Spleen (tissue), 11 donors: ENCODE data around the gene KSR2. TPM values are rescaled to one million over a fixed set of nuclear protein-coding genes. Genes with fewer than 3 reads are reported as not detected.

Experiments
- DNase-seq: peaks from one replicate; pipeline ENCODE4 v3.0.0-alpha.2; 2020
- H3K27ac ChIP-seq, 8 donors: fragments of 200-600 bp; sonication (generic) in 7 of 8; 1 replicate in 4 of 8; 2 replicates in 4 of 8; pipeline versions ENCODE4 v1.5.0 to v1.8.0; 2016 to 2021; ENCODE audit warnings: inconsistent platforms in 4 of 8, mild to moderate bottlenecking in 4 of 8, moderate library complexity in 1 of 8
- H3K27me3 ChIP-seq, 7 donors: fragments of 200-600 bp; sonication (generic) in 6 of 7; replicated peaks in 1 of 7; 1 replicate in 4 of 7; 2 replicates in 3 of 7; pipeline versions ENCODE4 v1.5.0 to v1.8.0; 2016 to 2021; ENCODE audit warnings: inconsistent platforms in 3 of 7, mild to moderate bottlenecking in 1 of 7
- H3K36me3 ChIP-seq, 6 donors: fragments of 200-600 bp; sonication (generic) in 5 of 6; 1 replicate in 4 of 6; 2 replicates in 2 of 6; pipeline versions ENCODE4 v1.5.0 to v1.8.0; 2016 to 2021; ENCODE audit warnings: inconsistent platforms in 2 of 6
- H3K4me1 ChIP-seq, 6 donors: fragments of 200-600 bp; sonication (generic) in 5 of 6; 1 replicate in 3 of 6; 2 replicates in 3 of 6; pipeline versions ENCODE4 v1.5.0 to v1.8.0; 2016 to 2021; ENCODE audit warnings: inconsistent platforms in 3 of 6
- H3K4me3 ChIP-seq, 8 donors: fragments of 200-600 bp; sonication (generic) in 7 of 8; 1 replicate in 4 of 8; 2 replicates in 4 of 8; pipeline versions ENCODE4 v1.5.0 to v1.8.0; 2016 to 2021; ENCODE audit warnings: inconsistent platforms in 4 of 8, mild to moderate bottlenecking in 4 of 8, moderate library complexity in 2 of 8
- H3K9me3 ChIP-seq, 8 donors: fragments of 200-600 bp; sonication (generic) in 7 of 8; 1 replicate in 4 of 8; 2 replicates in 4 of 8; pipeline versions ENCODE4 v1.5.0 to v1.8.0; 2016 to 2021; ENCODE audit warnings: inconsistent platforms in 4 of 8
- POLR2A ChIP-seq, 3 donors: fragments of 450-650 bp; IDR thresholded peaks; one replicate each; pipeline ENCODE4 v1.5.1; 2017; ENCODE audit warnings: antibody characterized with exemption in 3 of 3, mild to moderate bottlenecking in 1 of 3
- POLR2AphosphoS5 ChIP-seq, 3 donors: sonication (generic); formaldehyde crosslinking; IDR thresholded peaks; one replicate each; pipeline ENCODE4 v1.5.1; 2017; ENCODE audit warnings: antibody characterized with exemption in 3 of 3
- WGBS, 5 donors: extraction: QIAGEN DNeasy Blood & Tissue Kit in 3 of 5; methylation state at CpG; one replicate each; pipeline versions ENCODE4 v1.1.5 to v1.1.7; 2013 to 2018; 5-methylcytosine and 5-hydroxymethylcytosine counted together
- intact Hi-C: fragments of 100-400 bp; cut with DNase I; formaldehyde crosslinking; loops from one replicate; pipeline ENCODE4 v1.15.0; 2023; ENCODE audit warnings: low total_unique reads
- polyA plus RNA-seq, 3 donors: library from polyadenylated mRNA; stranded (reverse); fragments of 200-250 nt; gene quantifications; one replicate each; pipeline ENCODE4 v1.2.1, GENCODE V29; 2013
- total RNA-seq, 7 donors: library from RNA; depleted of rRNA in 3 of 7; stranded (reverse); fragments of >200 nt in 3 of 7; fragmentation: NEBNext Ultra II Directional in 4 of 7; extraction: Animal tissue kit (Norgen Biotek cat#: 25700) in 4 of 7; gene quantifications; one replicate each; pipeline versions ENCODE4 v1.1.0 to v1.2.1, GENCODE V29; 2016 to 2021
- TF ChIP-seq, protein P1 (sequence below), 11 experiments: fragments of 200-600 bp in 7 of 11; fragments of 450-650 bp in 4 of 11; sonication (generic) in 4 of 11; IDR thresholded peaks in 8 of 11; conservative IDR thresholded peaks in 3 of 11; 1 replicate in 7 of 11; 2 replicates in 4 of 11; pipeline versions ENCODE4 v1.4.0 to v1.8.0; 2016 to 2021; ENCODE audit warnings: antibody characterized with exemption in 11 of 11, inconsistent platforms in 4 of 11, mild to moderate bottlenecking in 1 of 11
- donor health status: healthy with polysubstance abuse.
- donor health status: DM: no; HTN: no; CAD: no; lungs with moderate emphysema.
- donor health status: DM: no; HTN: no; CAD: no.
- donor health status: Bipolar disorder and iron deficiency.
- donor health status: healthy.
- donor health status: DM: no; HTN: no; CAD: no.
- donor health status: DM: yes; HTN: yes; CAD: no.

The KSR2 gene
- total and polyA plus RNA-seq, 10 donors = under 0.01 to 0.09 (median 0.02) TPM; not detected in 4

DNA sequence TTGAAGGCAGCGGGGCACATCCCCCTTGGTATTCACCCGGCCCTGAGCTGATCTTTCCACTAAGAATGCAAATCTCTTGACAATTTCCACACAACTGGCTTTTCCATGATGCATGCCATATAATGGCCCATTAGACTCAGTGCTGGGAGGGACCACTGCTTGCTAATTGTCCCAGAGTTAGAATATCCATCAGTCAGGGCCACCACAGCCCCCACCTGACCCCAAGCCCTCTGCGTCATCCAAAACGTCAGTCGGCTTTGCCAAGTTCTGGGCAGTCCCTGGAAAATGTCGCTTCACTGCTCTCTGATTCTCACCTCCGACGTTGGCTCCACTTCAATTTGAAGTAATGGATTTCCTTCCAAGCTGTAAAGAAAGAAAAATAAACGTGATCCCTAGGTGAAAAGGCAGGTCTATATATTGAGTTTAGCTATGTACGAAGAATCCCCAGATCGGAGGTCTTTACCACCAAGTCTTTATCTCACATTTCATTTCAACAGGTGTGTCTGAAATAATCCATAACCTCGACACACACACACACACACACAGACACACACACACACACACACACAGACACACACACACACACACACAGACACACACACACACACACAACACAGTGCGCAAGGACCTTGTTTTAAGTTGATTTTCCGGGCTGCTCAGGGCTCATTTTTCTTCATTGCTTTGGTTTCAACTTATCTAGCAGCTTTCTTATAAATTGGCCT, 441.9 kb downstream of the KSR2 start:
- WGBS, 5 donors = 70 to 75% (median 72%) methylated on average over 14 of the region's 14 CpGs
- H3K4me3 ChIP-seq = no peak overlapping the region
- H3K27ac ChIP-seq = no peak overlapping the region
- H3K4me1 ChIP-seq = no peaks in the 10 kb centered on the region
- H3K36me3 ChIP-seq = no peaks in the 10 kb centered on the region
- no peaks in the 10 kb centered on the region for H3K9me3 ChIP-seq
- H3K27me3 ChIP-seq = peaks cover 0 to 22% (median 0%) of the 10 kb centered on the region in 7 donors
- TF ChIP-seq POLR2AphosphoS5 (IDR thresholded peaks at IDR 0.05) (no peak), POLR2A (IDR thresholded peaks at IDR 0.05) (no peak)
- TF ChIP-seq, protein P1, sequence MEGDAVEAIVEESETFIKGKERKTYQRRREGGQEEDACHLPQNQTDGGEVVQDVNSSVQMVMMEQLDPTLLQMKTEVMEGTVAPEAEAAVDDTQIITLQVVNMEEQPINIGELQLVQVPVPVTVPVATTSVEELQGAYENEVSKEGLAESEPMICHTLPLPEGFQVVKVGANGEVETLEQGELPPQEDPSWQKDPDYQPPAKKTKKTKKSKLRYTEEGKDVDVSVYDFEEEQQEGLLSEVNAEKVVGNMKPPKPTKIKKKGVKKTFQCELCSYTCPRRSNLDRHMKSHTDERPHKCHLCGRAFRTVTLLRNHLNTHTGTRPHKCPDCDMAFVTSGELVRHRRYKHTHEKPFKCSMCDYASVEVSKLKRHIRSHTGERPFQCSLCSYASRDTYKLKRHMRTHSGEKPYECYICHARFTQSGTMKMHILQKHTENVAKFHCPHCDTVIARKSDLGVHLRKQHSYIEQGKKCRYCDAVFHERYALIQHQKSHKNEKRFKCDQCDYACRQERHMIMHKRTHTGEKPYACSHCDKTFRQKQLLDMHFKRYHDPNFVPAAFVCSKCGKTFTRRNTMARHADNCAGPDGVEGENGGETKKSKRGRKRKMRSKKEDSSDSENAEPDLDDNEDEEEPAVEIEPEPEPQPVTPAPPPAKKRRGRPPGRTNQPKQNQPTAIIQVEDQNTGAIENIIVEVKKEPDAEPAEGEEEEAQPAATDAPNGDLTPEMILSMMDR (IDR thresholded peaks at IDR 0.05 in 8 of 11, conservative IDR thresholded peaks at IDR 0.05 in 3 of 11) = no peak
- intact Hi-C loops = no loop called here
- no peak for DNase-seq

DNA sequence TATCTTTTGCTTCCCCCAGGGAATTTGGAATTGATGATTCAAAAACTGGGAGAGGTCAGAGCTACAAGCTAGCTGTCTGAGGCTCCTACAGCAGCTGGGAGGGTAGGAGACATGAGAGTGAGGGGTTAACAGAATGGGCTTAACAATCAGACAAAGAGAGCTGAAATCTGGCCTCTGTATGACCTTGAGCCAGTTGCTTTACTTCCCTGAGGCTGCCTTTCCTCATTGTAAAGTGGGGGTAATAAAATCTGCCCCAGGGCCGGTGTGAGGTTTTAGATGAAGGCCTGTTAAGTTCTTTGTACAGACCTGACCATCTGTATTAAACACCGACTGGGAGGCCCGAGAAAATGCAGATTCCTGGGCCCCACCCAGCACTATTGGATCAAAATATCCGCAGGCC, 443.0 kb downstream of the KSR2 start:
- no peaks in the 10 kb centered on the region for H3K36me3 ChIP-seq
- no peaks in the 10 kb centered on the region for H3K4me1 ChIP-seq
- 44 to 64% (median 54%) methylated on average over 4 of the region's 4 CpGs for whole genome bisulfite sequencing, 5 donors
- H3K27ac ChIP-seq = no peak overlapping the region
- no peak for TF ChIP-seq POLR2A (IDR thresholded peaks at IDR 0.05)
- TF ChIP-seq, protein P1 (IDR thresholded peaks at IDR 0.05 in 8 of 11, conservative IDR thresholded peaks at IDR 0.05 in 3 of 11) = no peak
- no peak for TF ChIP-seq POLR2AphosphoS5 (IDR thresholded peaks at IDR 0.05)
- intact Hi-C loops = no loop called here
- DNase-seq = no peak
- H3K9me3 ChIP-seq = no peaks in the 10 kb centered on the region
- H3K4me3 ChIP-seq = no peak overlapping the region
- peaks cover 0 to 26% (median 0%) of the 10 kb centered on the region in 7 donors for H3K27me3 ChIP-seq

DNA sequence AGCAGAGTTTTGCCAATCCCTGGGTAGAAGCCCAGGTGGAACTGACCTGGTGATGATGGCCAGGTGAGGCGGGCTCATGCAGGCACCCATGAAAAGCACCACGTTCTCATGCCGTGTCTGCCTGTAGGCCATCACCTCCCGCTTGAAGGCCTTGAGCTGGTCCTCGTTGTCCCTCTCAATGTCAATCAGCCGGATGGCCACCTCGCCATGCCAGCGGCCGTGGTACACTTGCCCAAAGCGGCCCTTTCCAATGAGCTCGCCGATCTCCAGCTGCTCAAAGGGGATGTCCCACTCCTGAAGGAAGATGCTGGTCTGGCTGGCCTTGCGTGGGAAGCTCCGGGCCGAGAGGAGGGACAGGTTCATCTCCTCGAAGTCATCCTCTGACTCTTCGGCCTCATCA, 444.0 kb downstream of the KSR2 start:
- no peak overlapping the region for H3K27ac ChIP-seq
- DNase-seq = no peak
- H3K4me3 ChIP-seq = no peak overlapping the region
- no peaks in the 10 kb centered on the region for H3K9me3 ChIP-seq
- no peaks in the 10 kb centered on the region for H3K4me1 ChIP-seq
- no peaks in the 10 kb centered on the region for H3K36me3 ChIP-seq
- H3K27me3 ChIP-seq = peaks cover 0 to 27% (median 0%) of the 10 kb centered on the region in 7 donors
- TF ChIP-seq POLR2AphosphoS5 (IDR thresholded peaks at IDR 0.05) = no peak
- no peak for TF ChIP-seq POLR2A (IDR thresholded peaks at IDR 0.05)
- TF ChIP-seq, protein P1 (IDR thresholded peaks at IDR 0.05 in 8 of 11, conservative IDR thresholded peaks at IDR 0.05 in 3 of 11) = no peak
- intact Hi-C loops = no loop called here
- WGBS, 5 donors = 91 to 95% (median 93%) methylated on average over 16 to 17 of the region's 17 CpGs

DNA sequence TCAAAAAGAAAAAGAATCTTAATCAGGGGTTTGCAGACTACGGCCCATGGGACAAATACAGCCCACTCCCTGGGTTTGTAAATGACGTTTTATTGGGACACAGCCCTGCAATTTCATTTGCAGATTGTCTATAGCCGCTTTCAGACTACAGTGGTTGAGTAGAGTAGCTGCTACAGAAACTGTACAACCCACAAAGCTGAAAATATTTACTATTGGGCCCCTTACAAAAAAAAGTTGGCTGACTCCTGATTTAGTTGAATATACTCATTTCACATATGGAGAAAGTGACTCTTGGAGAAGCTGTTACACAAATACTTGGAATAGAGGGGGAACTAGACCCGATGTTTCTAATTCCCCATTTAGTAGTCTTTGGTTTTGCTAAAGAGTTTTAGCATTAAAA, 444.8 kb downstream of the KSR2 start:
- Histone ChIP-seq H3K4me1 (no peaks in the 10 kb centered on the region), H3K27ac (no peak overlapping the region), H3K27me3 (peaks cover 0 to 27% (median 0%) of the 10 kb centered on the region in 7 donors), H3K36me3 (no peaks in the 10 kb centered on the region), H3K4me3 (no peak overlapping the region), H3K9me3 (no peaks in the 10 kb centered on the region)
- 65 to 87% (median 80%) methylated on average over 4 of the region's 4 CpGs for WGBS, 5 donors
- no peak for DNase-seq
- TF ChIP-seq POLR2A (IDR thresholded peaks at IDR 0.05) (no peak), POLR2AphosphoS5 (IDR thresholded peaks at IDR 0.05) (no peak)
- TF ChIP-seq, protein P1 (IDR thresholded peaks at IDR 0.05 in 8 of 11, conservative IDR thresholded peaks at IDR 0.05 in 3 of 11) = no peak
- intact Hi-C loops = no loop called here
